22Rv1 (cell line): ENCODE measurements around the gene SMAGP.

Source experiments
- CTCF ChIP-seq: fragments of 450-650 bp; IDR thresholded peaks from 2 replicates; pipeline ENCODE4 v1.5.1; 2017; ENCODE audit warnings: mild to moderate bottlenecking
- ZFX ChIP-seq: fragments of 450-650 bp; IDR thresholded peaks from 2 replicates; pipeline ENCODE4 v1.6.1; 2017; ENCODE audit warnings: antibody characterized with exemption, borderline replicate concordance

GRCh38 chr12:51263341-51263740, 6.9 kb downstream of the SMAGP start:
- TF ChIP-seq CTCF (no peak), ZFX (no peak)
